K562 (cell line): ENCODE data around the gene PPP1R15B. TPM values are rescaled to one million over a fixed set of nuclear protein-coding genes. Genes with fewer than 3 reads are reported as not detected.
A peak's percentile ranks its signal among the peaks of the same experiment; 100 is the strongest.

Experiments used
- DDX20 ChIP-seq: fragments of 450-650 bp; IDR thresholded peaks from 2 replicates; pipeline ENCODE4 v1.6.1; 2016; ENCODE audit warnings: missing genetic modification characterization, low read depth, mild to moderate bottlenecking, missing compliant biosample characterization, moderate library complexity
- FIP1L1 ChIP-seq: fragments of 200-400 bp; formaldehyde crosslinking; IDR thresholded peaks from 2 replicates; pipeline ENCODE4 v1.6.1; 2018; ENCODE audit warnings: mild to moderate bottlenecking, low read depth, low read length; ENCODE audit not compliant: poor library complexity, severe bottlenecking
- FOXJ2 ChIP-seq: fragments of 200-800 bp; sonication (Bioruptor generic); IDR thresholded peaks from 2 replicates; pipeline ENCODE4 v1.6.1; 2016; ENCODE audit warnings: missing genetic modification characterization, missing compliant biosample characterization
- HDGF ChIP-seq: fragments of 450-650 bp; IDR thresholded peaks from 2 replicates; pipeline ENCODE4 v1.6.1; 2016
- JUND ChIP-seq, 2 experiments: IDR thresholded peaks; 2 replicates in 1 of 2; 3 replicates in 1 of 2; pipeline ENCODE4 v1.6.1; 2011; ENCODE audit warnings: borderline replicate concordance in 2 of 2, low read depth in 2 of 2, low read length in 2 of 2, improper control_type of control experiment in 1 of 2, missing biosample characterization in 1 of 2, missing genetic modification characterization in 1 of 2, missing genetic modification reagents in 1 of 2
- MTA2 ChIP-seq: fragments of 450-650 bp; IDR thresholded peaks from 2 replicates; pipeline ENCODE4 v1.6.1; 2016; ENCODE audit warnings: low read depth
- NFATC3 ChIP-seq: fragments of 450-650 bp; IDR thresholded peaks from 2 replicates; pipeline ENCODE4 v1.6.1; 2017; ENCODE audit warnings: mild to moderate bottlenecking
- PPARD ChIP-seq: fragments of 250-450 bp; sonication (Bioruptor Pico); IDR thresholded peaks from 2 replicates; pipeline ENCODE4 v1.8.0; 2022; ENCODE audit warnings: inconsistent platforms, mild to moderate bottlenecking, moderate library complexity
- PRDM10 ChIP-seq: fragments of 450-650 bp; IDR thresholded peaks from 2 replicates; pipeline ENCODE4 v1.6.1; 2018; ENCODE audit not compliant: partially characterized antibody
- SAP30 ChIP-seq: fragments of 200-600 bp; sonication (generic); IDR thresholded peaks from 2 replicates; pipeline ENCODE4 v1.6.1; 2012; ENCODE audit warnings: borderline replicate concordance, low read depth, mild to moderate bottlenecking, moderate library complexity, low read length, control low read depth, inconsistent platforms; ENCODE audit not compliant: insufficient read depth, poor library complexity, severe bottlenecking
- TEAD4 ChIP-seq, 2 experiments: sonication (generic) in 1 of 2; formaldehyde crosslinking in 1 of 2; IDR thresholded peaks; 2 replicates each; pipeline versions ENCODE4 v1.6.1 to v1.8.0; 2012 to 2022; ENCODE audit warnings: borderline replicate concordance in 1 of 2, inconsistent platforms in 1 of 2, low read length in 1 of 2, mild to moderate bottlenecking in 1 of 2, missing genetic modification reagents in 1 of 2
- TFAP4 ChIP-seq: sonication (generic); formaldehyde crosslinking; IDR thresholded peaks from 2 replicates; pipeline ENCODE4 v1.8.0; 2022; ENCODE audit warnings: missing genetic modification reagents, mild to moderate bottlenecking, moderate library complexity, borderline replicate concordance
- ZBTB7A ChIP-seq: IDR thresholded peaks from 2 replicates; pipeline ENCODE4 v1.6.1; 2011; ENCODE audit warnings: low read depth, mild to moderate bottlenecking, low read length, moderate library complexity, borderline replicate concordance; ENCODE audit not compliant: control insufficient read depth
- ZNF280B ChIP-seq: fragments of 250-450 bp; sonication (Bioruptor Pico); IDR thresholded peaks from 2 replicates; pipeline ENCODE4 v1.5.1; 2021; ENCODE audit warnings: mild to moderate bottlenecking
- ZNF584 ChIP-seq: fragments of 200-800 bp; sonication (Bioruptor generic); IDR thresholded peaks from 2 replicates; pipeline ENCODE4 v1.6.1; 2016; ENCODE audit warnings: low read depth, mild to moderate bottlenecking, missing genetic modification characterization, missing compliant biosample characterization
- polyA plus RNA-seq, 8 experiments: library from polyadenylated mRNA; depleted of rRNA in 4 of 8; stranded (reverse) in 5 of 8; unstranded in 3 of 8; fragments of >200 nt; fragmentation: Nextera tagmentation in 2 of 8; fragmentation: Illumina TruSeq in 1 of 8; extraction: Ambion mirVana in 2 of 8; extraction: Trizol in 1 of 8; gene quantifications; 2 replicates each; pipeline versions ENCODE4 v1.2.1 to v1.2.3, GENCODE V29; 2011 to 2014; ENCODE audit warnings: inconsistent platforms in 1 of 8, missing spikeins in 1 of 8
- total RNA-seq, 7 experiments: library from RNA; depleted of rRNA in 6 of 7; stranded (reverse); fragments of >200 nt in 6 of 7; fragmentation: Illumina TruSeq in 2 of 7; extraction: Trizol in 2 of 7; gene quantifications; 2 replicates each; pipeline versions ENCODE4 v1.2.1 to v1.2.3, GENCODE V29; 2011 to 2021; ENCODE audit warnings: low replicate concordance in 1 of 7
- TF ChIP-seq, protein P1 (sequence below): sonication (generic); formaldehyde crosslinking; IDR thresholded peaks from 2 replicates; pipeline ENCODE4 v1.4.0; 2020; ENCODE audit warnings: mild to moderate bottlenecking, missing genetic modification reagents

Gene PPP1R15B
- total and polyA plus RNA-seq, 9 of the 15 experiments (the other 6 are each of a cell fraction or from before 2014, with no cell fraction given) = 17.0 to 48.1 (median 30.8) TPM

- TF ChIP-seq JUND (IDR thresholded peaks at IDR 0.05; ENCODE audit: borderline replicate concordance, low read depth, low read length) (no peak), JUND (tag; IDR thresholded peaks at IDR 0.05; ENCODE audit: borderline replicate concordance, low read depth, low read length) (0 out of 3 replicates have a peak, but pooled peaks have one; percentile 8), ZNF584 (CRISPR knock-in tag) (no peak), ZBTB7A (no peak; the same call in 1 of the 2 replicates), DDX20 (tag) (no peak), HDGF (peak; percentile 90; the same call in 1 of the 2 replicates), FIP1L1 (no peak), TEAD4 (IDR thresholded peaks at IDR 0.05; ENCODE audit: low read length) (peak; percentile 21; the same call in 1 of the 2 replicates), TEAD4 (CRISPR knock-in tag; IDR thresholded peaks at IDR 0.05; ENCODE audit: borderline replicate concordance) (no peak), FOXJ2 (tag) (peak; percentile 41; the same call in 1 of the 2 replicates), TFAP4 (CRISPR knock-in tag) (peak; percentile 58; the same call in 1 of the 2 replicates), ZNF280B (CRISPR knock-in tag) (no peak), NFATC3 (peak; percentile 67; the same call in 1 of the 2 replicates), MTA2 (no peak), PPARD (CRISPR knock-in tag) (no peak), SAP30 (peak; percentile 36), PRDM10 (peak; percentile 19)
- TF ChIP-seq, protein P1, sequence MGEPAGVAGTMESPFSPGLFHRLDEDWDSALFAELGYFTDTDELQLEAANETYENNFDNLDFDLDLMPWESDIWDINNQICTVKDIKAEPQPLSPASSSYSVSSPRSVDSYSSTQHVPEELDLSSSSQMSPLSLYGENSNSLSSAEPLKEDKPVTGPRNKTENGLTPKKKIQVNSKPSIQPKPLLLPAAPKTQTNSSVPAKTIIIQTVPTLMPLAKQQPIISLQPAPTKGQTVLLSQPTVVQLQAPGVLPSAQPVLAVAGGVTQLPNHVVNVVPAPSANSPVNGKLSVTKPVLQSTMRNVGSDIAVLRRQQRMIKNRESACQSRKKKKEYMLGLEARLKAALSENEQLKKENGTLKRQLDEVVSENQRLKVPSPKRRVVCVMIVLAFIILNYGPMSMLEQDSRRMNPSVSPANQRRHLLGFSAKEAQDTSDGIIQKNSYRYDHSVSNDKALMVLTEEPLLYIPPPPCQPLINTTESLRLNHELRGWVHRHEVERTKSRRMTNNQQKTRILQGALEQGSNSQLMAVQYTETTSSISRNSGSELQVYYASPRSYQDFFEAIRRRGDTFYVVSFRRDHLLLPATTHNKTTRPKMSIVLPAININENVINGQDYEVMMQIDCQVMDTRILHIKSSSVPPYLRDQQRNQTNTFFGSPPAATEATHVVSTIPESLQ (CRISPR knock-in tag) = no peak
Measured at GRCh38 chr1:204363335-204364114, 48.1 kb downstream of the PPP1R15B start (continued).
